Liver (tissue), 9 donors: ENCODE results near the gene SYNJ2. TPM values are rescaled to one million over a fixed set of nuclear protein-coding genes. Genes with fewer than 3 reads are reported as not detected.

Experiments used
- DNase-seq: peaks from one replicate; pipeline ENCODE4 v3.0.0-alpha.2; 2017; ENCODE audit warnings: low spot score
- H3K27ac ChIP-seq, 2 donors: one replicate each; pipeline ENCODE4 v1.7.0; 2013; ENCODE audit warnings: inconsistent platforms in 2 of 2, low read length in 2 of 2, control low read depth in 1 of 2, low read depth in 1 of 2, mild to moderate bottlenecking in 1 of 2
- H3K27me3 ChIP-seq, 4 donors: one replicate each; pipeline versions ENCODE4 v1.6.1 to v1.7.0; 2013; ENCODE audit warnings: low read length in 3 of 4, inconsistent platforms in 1 of 4, mild to moderate bottlenecking in 1 of 4, moderate library complexity in 1 of 4; ENCODE audit not compliant: control insufficient read depth in 4 of 4, insufficient read depth in 4 of 4
- H3K36me3 ChIP-seq, 4 donors: one replicate each; pipeline versions ENCODE4 v1.6.1 to v1.7.0; 2013; ENCODE audit warnings: low read length in 3 of 4, mild to moderate bottlenecking in 3 of 4, low read depth in 1 of 4, moderate library complexity in 1 of 4; ENCODE audit not compliant: control insufficient read depth in 4 of 4, insufficient read depth in 3 of 4
- H3K4me1 ChIP-seq, 4 donors: one replicate each; pipeline versions ENCODE4 v1.6.1 to v1.7.0; 2013; ENCODE audit warnings: low read length in 3 of 4, mild to moderate bottlenecking in 3 of 4, moderate library complexity in 1 of 4; ENCODE audit not compliant: control insufficient read depth in 4 of 4, insufficient read depth in 4 of 4
- H3K4me3 ChIP-seq, 3 donors: one replicate each; pipeline versions ENCODE4 v1.6.1 to v1.7.0; 2013; ENCODE audit warnings: low read length in 3 of 3, control low read depth in 1 of 3, low read depth in 1 of 3, mild to moderate bottlenecking in 1 of 3
- H3K9ac ChIP-seq, 2 donors: one replicate each; pipeline ENCODE4 v1.7.0; 2013; ENCODE audit warnings: low read length in 2 of 2, mild to moderate bottlenecking in 2 of 2, moderate library complexity in 2 of 2, control low read depth in 1 of 2, low read depth in 1 of 2
- H3K9me3 ChIP-seq, 4 donors: one replicate each; pipeline versions ENCODE4 v1.6.1 to v1.7.0; 2013; ENCODE audit warnings: low read length in 3 of 4; ENCODE audit not compliant: control insufficient read depth in 4 of 4
- FOXA1 ChIP-seq: IDR thresholded peaks from 2 replicates; pipeline ENCODE4 v1.6.1; 2016; ENCODE audit warnings: antibody characterized with exemption
- GABPA ChIP-seq, 2 donors: IDR thresholded peaks in 1 of 2; conservative IDR thresholded peaks in 1 of 2; 2 replicates each; pipeline ENCODE4 v1.6.1; 2016; ENCODE audit warnings: antibody characterized with exemption in 2 of 2, mild to moderate bottlenecking in 1 of 2, moderate library complexity in 1 of 2
- HNF4A ChIP-seq, 2 donors: conservative IDR thresholded peaks; 2 replicates each; pipeline ENCODE4 v1.6.1; 2016; ENCODE audit warnings: antibody characterized with exemption in 2 of 2, mild to moderate bottlenecking in 2 of 2
- HNF4G ChIP-seq: IDR thresholded peaks from 2 replicates; pipeline ENCODE4 v1.6.1; 2016; ENCODE audit warnings: antibody characterized with exemption
- JUND ChIP-seq, 2 donors: IDR thresholded peaks; 2 replicates each; pipeline ENCODE4 v1.6.1; 2016; ENCODE audit warnings: antibody characterized with exemption in 2 of 2
- NR2F2 ChIP-seq: IDR thresholded peaks from 2 replicates; pipeline ENCODE4 v1.6.1; 2016; ENCODE audit warnings: antibody characterized with exemption
- RAD21 ChIP-seq, 2 donors: IDR thresholded peaks; 2 replicates each; pipeline ENCODE4 v1.6.1; 2016; ENCODE audit warnings: antibody characterized with exemption in 2 of 2, mild to moderate bottlenecking in 2 of 2
- RXRA ChIP-seq, 2 donors: IDR thresholded peaks; 2 replicates each; pipeline ENCODE4 v1.6.1; 2017 to 2018; ENCODE audit warnings: antibody characterized with exemption in 2 of 2, mild to moderate bottlenecking in 1 of 2
- SP1 ChIP-seq: IDR thresholded peaks from 2 replicates; pipeline ENCODE4 v1.6.1; 2018; ENCODE audit warnings: antibody characterized with exemption, mild to moderate bottlenecking
- TAF1 ChIP-seq: conservative IDR thresholded peaks from 2 replicates; pipeline ENCODE4 v1.6.1; 2016; ENCODE audit warnings: antibody characterized with exemption, mild to moderate bottlenecking
- YY1 ChIP-seq: IDR thresholded peaks from 2 replicates; pipeline ENCODE4 v1.6.1; 2016; ENCODE audit warnings: antibody characterized with exemption, mild to moderate bottlenecking
- WGBS: extraction: QIAGEN DNeasy Blood & Tissue Kit; methylation state at CpG from one replicate; pipeline ENCODE4 v1.1.7; 2013; 5-methylcytosine and 5-hydroxymethylcytosine counted together
- polyA plus RNA-seq, 2 donors: library from polyadenylated mRNA; stranded (reverse) in 1 of 2; unstranded in 1 of 2; fragments of 200-250 nt in 1 of 2; fragments of >200 nt in 1 of 2; fragmentation: Nextera tagmentation in 1 of 2; extraction: Ambion mirVana in 1 of 2; gene quantifications; one replicate each; pipeline versions ENCODE4 v1.2.1 to v1.2.3, GENCODE V29; 2013 to 2015
- total RNA-seq, 2 donors: library from RNA; depleted of rRNA; stranded (reverse); fragments of >200 nt; gene quantifications; one replicate each; pipeline ENCODE4 v1.2.3, GENCODE V29; 2014
- TF ChIP-seq, protein P1 (sequence below): fragments of 150-350 bp; IDR thresholded peaks from 2 replicates; pipeline ENCODE4 v1.5.1; 2017; ENCODE audit warnings: improper control_type of control experiment, low read depth, low read length; ENCODE audit not compliant: missing input control
- TF ChIP-seq, protein P2 (sequence below): IDR thresholded peaks from 2 replicates; pipeline ENCODE4 v1.6.1; 2016; ENCODE audit warnings: antibody characterized with exemption
- TF ChIP-seq, protein P3 (sequence below): IDR thresholded peaks from 2 replicates; pipeline ENCODE4 v1.6.1; 2016; ENCODE audit warnings: antibody characterized with exemption, mild to moderate bottlenecking
- TF ChIP-seq, protein P4 (sequence below): IDR thresholded peaks from 2 replicates; pipeline ENCODE4 v1.6.1; 2016; ENCODE audit warnings: antibody characterized with exemption
- donor health status: healthy.
- donor health status: healthy.
- donor health status: healthy.
- donor health status: healthy.
- donor health status: healthy.

The SYNJ2 gene
- total and polyA plus RNA-seq, 4 donors, result 2.4 to 8.9 (median 3.2) TPM

DNA sequence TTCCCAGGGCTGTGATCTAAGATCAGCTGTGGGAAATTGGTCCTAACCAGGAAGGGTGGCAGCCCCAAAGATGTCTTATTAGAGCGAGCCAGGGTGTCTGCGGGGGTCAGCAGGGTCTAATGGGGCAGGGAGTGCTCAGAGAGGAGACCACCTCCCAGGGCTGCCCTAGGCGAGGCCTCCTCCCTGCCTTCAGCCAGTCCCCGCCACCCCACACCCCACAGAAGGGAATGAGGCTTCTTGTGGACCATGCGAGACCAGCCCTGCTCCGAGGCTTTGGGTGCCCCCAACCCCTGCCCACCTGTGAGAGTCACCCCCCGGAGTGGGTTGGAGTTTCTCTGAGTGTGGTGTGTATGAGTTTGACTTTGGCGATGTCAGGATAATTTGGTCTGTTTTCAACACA, 37.8 kb downstream of the SYNJ2 start:
- 97% methylated on average over 8 of the region's 8 CpGs for WGBS
- no peaks in the 10 kb centered on the region for H3K27me3 ChIP-seq
- peaks cover 0 to 8% (median 0%) of the 10 kb centered on the region in 4 donors for H3K36me3 ChIP-seq
- TF ChIP-seq HNF4A (conservative IDR thresholded peaks at IDR 0.05) (no peak), HNF4G (no peak), GABPA (IDR thresholded peaks at IDR 0.05 in 1 of 2, conservative IDR thresholded peaks at IDR 0.05 in 1 of 2) (no peak)
- no peak overlapping the region for H3K4me3 ChIP-seq
- H3K4me1 ChIP-seq, result peaks cover 0 to 6% (median under 1%) of the 10 kb centered on the region in 4 donors
- H3K9ac ChIP-seq, result no peak overlapping the region
- H3K27ac ChIP-seq, result no peak overlapping the region
- no peaks in the 10 kb centered on the region for H3K9me3 ChIP-seq
- no peak for DNase-seq

DNA sequence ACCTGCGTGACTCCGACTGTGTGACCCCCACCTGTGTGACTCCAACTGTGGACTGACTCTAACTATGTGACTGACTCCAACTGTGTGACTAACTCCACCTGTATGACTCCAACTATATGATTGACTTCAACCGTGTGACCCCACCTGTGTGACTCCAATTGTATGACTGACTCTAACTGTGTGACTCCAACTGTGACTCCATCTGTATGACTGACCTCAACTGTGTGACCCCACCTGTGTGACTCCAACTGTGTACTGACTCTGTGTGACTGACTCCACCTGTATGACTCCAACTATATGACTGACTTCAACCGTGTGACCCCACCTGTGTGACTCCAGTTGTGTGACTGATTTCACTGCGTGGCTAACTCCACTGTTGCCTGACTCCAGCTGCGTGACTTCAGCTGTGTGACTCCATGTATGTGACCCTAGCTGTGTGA, 38.6 kb downstream of the SYNJ2 start:
- no peak for DNase-seq
- 88% methylated on average over 6 of the region's 6 CpGs for WGBS
- Histone ChIP-seq H3K36me3 (peaks cover 0 to 8% (median 0%) of the 10 kb centered on the region in 4 donors), H3K4me1 (no peaks in the 10 kb centered on the region), H3K27me3 (no peaks in the 10 kb centered on the region), H3K9me3 (no peaks in the 10 kb centered on the region), H3K27ac (no peak overlapping the region), H3K4me3 (no peak overlapping the region), H3K9ac (no peak overlapping the region)
- TF ChIP-seq, protein P1, sequence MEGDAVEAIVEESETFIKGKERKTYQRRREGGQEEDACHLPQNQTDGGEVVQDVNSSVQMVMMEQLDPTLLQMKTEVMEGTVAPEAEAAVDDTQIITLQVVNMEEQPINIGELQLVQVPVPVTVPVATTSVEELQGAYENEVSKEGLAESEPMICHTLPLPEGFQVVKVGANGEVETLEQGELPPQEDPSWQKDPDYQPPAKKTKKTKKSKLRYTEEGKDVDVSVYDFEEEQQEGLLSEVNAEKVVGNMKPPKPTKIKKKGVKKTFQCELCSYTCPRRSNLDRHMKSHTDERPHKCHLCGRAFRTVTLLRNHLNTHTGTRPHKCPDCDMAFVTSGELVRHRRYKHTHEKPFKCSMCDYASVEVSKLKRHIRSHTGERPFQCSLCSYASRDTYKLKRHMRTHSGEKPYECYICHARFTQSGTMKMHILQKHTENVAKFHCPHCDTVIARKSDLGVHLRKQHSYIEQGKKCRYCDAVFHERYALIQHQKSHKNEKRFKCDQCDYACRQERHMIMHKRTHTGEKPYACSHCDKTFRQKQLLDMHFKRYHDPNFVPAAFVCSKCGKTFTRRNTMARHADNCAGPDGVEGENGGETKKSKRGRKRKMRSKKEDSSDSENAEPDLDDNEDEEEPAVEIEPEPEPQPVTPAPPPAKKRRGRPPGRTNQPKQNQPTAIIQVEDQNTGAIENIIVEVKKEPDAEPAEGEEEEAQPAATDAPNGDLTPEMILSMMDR, result no peak
- TF ChIP-seq, protein P2, sequence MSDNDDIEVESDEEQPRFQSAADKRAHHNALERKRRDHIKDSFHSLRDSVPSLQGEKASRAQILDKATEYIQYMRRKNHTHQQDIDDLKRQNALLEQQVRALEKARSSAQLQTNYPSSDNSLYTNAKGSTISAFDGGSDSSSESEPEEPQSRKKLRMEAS, result no peak
- TF ChIP-seq NR2F2 (no peak), YY1 (no peak), SP1 (no peak), FOXA1 (no peak), JUND (IDR thresholded peaks at IDR 0.05) (no peak), TAF1 (no peak), RAD21 (IDR thresholded peaks at IDR 0.05) (no peak), RXRA (IDR thresholded peaks at IDR 0.05) (no peak), GABPA (IDR thresholded peaks at IDR 0.05 in 1 of 2, conservative IDR thresholded peaks at IDR 0.05 in 1 of 2) (no peak), HNF4G (no peak)
- TF ChIP-seq, protein P3, sequence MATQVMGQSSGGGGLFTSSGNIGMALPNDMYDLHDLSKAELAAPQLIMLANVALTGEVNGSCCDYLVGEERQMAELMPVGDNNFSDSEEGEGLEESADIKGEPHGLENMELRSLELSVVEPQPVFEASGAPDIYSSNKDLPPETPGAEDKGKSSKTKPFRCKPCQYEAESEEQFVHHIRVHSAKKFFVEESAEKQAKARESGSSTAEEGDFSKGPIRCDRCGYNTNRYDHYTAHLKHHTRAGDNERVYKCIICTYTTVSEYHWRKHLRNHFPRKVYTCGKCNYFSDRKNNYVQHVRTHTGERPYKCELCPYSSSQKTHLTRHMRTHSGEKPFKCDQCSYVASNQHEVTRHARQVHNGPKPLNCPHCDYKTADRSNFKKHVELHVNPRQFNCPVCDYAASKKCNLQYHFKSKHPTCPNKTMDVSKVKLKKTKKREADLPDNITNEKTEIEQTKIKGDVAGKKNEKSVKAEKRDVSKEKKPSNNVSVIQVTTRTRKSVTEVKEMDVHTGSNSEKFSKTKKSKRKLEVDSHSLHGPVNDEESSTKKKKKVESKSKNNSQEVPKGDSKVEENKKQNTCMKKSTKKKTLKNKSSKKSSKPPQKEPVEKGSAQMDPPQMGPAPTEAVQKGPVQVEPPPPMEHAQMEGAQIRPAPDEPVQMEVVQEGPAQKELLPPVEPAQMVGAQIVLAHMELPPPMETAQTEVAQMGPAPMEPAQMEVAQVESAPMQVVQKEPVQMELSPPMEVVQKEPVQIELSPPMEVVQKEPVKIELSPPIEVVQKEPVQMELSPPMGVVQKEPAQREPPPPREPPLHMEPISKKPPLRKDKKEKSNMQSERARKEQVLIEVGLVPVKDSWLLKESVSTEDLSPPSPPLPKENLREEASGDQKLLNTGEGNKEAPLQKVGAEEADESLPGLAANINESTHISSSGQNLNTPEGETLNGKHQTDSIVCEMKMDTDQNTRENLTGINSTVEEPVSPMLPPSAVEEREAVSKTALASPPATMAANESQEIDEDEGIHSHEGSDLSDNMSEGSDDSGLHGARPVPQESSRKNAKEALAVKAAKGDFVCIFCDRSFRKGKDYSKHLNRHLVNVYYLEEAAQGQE, result no peak
- TF ChIP-seq, protein P4, sequence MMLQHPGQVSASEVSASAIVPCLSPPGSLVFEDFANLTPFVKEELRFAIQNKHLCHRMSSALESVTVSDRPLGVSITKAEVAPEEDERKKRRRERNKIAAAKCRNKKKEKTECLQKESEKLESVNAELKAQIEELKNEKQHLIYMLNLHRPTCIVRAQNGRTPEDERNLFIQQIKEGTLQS, result no peak
